NOMO-1 treated with dmso at 0.1 percent for 144 hours (cell line): ENCODE measurements around the gene DDAH1.
"Not testable (repeated sequence)": the region's sequence is repeated elsewhere in the genome, so short reads cannot be mapped to it uniquely, and the experiment has no call there.

ENCODE experiments used
- DNase-seq: peaks from one replicate; lab custom pipeline; 2025; ENCODE audit not compliant: unreplicated experiment; lab: John Stamatoyannopoulos, UW

The DDAH1 gene

GRCh38 chr1:85465099-85465785 lies at the start of gene DDAH1:
Gene DDAH1, minus strand, starts transcription at chr1:85465159. Its CDS starts 114 bp downstream, at chr1:85465045.
- no peak for DNase-seq

- not testable (repeated sequence) for DNase-seq
These were observed 49.0 kb upstream of the DDAH1 start for GRCh38 chr1:85513998-85514397.

- no peak for DNase-seq
These were observed 39.5 kb upstream of the DDAH1 start for GRCh38 chr1:85504417-85504816.

- no peak for DNase-seq
These were observed 37.7 kb upstream of the DDAH1 start for GRCh38 chr1:85502625-85503083.

- no peak for DNase-seq
These were observed 37.2 kb upstream of the DDAH1 start for GRCh38 chr1:85502171-85502570.

GRCh38 chr1:85501355-85501898 lies 36.5 kb upstream of the DDAH1 start:
- no peak for DNase-seq

- no peak for DNase-seq
These were observed 32.1 kb upstream of the DDAH1 start for GRCh38 chr1:85496941-85497582.

- no peak for DNase-seq
These were observed 30.6 kb upstream of the DDAH1 start for GRCh38 chr1:85495556-85495955.

GRCh38 chr1:85494904-85495266 lies 29.9 kb upstream of the DDAH1 start:
- no peak for DNase-seq

GRCh38 chr1:85494074-85494903 lies 29.3 kb upstream of the DDAH1 start:
- DNase-seq, result no peak

GRCh38 chr1:85490270-85490985 lies 25.5 kb upstream of the DDAH1 start:
- DNase-seq, result no peak

GRCh38 chr1:85488126-85488525 lies 23.2 kb upstream of the DDAH1 start:
- no peak for DNase-seq

GRCh38 chr1:85485516-85485915 lies 20.6 kb upstream of the DDAH1 start:
- DNase-seq, result no peak

GRCh38 chr1:85484716-85485115 lies 19.8 kb upstream of the DDAH1 start:
- no peak for DNase-seq

- DNase-seq, result no peak
These were observed 19.3 kb upstream of the DDAH1 start for GRCh38 chr1:85484264-85484663.

- DNase-seq, result no peak
These were observed 16.7 kb upstream of the DDAH1 start for GRCh38 chr1:85481688-85482087.

- DNase-seq, result no peak
These were observed 15.6 kb upstream of the DDAH1 start for GRCh38 chr1:85480566-85480965.

GRCh38 chr1:85479491-85479890 lies 14.5 kb upstream of the DDAH1 start:
- DNase-seq, result no peak

GRCh38 chr1:85478366-85478765 lies 13.4 kb upstream of the DDAH1 start:
- no peak for DNase-seq

- no peak for DNase-seq
These were observed 10.1 kb upstream of the DDAH1 start for GRCh38 chr1:85475055-85475454.

GRCh38 chr1:85473390-85473789 lies 8.4 kb upstream of the DDAH1 start:
- no peak for DNase-seq
